Right lobe of liver (tissue), 6 donors: ENCODE measurements around the gene PPP1R27. TPM values are rescaled to one million over a fixed set of nuclear protein-coding genes. Genes with fewer than 3 reads are reported as not detected.
A peak's percentile ranks its signal among the peaks of the same experiment; 100 is the strongest.

Source experiments
- ATAC-seq, 4 donors: fragments of 200-7000 bp; cut with Tn5 transposase; one replicate each; pipeline ENCODE4 v1.9.1; 2020; ENCODE audit warnings: mild to moderate bottlenecking in 4 of 4, moderate library complexity in 4 of 4
- DNase-seq, 3 donors: peaks; one replicate each; pipeline ENCODE4 v3.0.0-alpha.2; 2020
- H3K27ac ChIP-seq, 3 donors: fragments of 200-600 bp; one replicate each; pipeline ENCODE4 v1.8.0; 2022
- H3K27me3 ChIP-seq, 2 donors: fragments of 200-600 bp; one replicate each; pipeline ENCODE4 v1.8.0; 2022
- H3K36me3 ChIP-seq, 4 donors: fragments of 200-600 bp; sonication (generic) in 1 of 4; one replicate each; pipeline versions ENCODE4 v1.5.1 to v1.8.0; 2017 to 2022; ENCODE audit warnings: control low read depth in 1 of 4
- H3K4me1 ChIP-seq, 4 donors: fragments of 200-600 bp; sonication (generic) in 1 of 4; one replicate each; pipeline versions ENCODE4 v1.5.1 to v1.8.0; 2017 to 2022; ENCODE audit warnings: control low read depth in 1 of 4
- H3K4me3 ChIP-seq, 3 donors: fragments of 200-600 bp; one replicate each; pipeline ENCODE4 v1.8.0; 2022
- H3K9me3 ChIP-seq, 4 donors: fragments of 200-600 bp; sonication (generic) in 1 of 4; one replicate each; pipeline versions ENCODE4 v1.5.1 to v1.8.0; 2017 to 2022; ENCODE audit warnings: control low read depth in 1 of 4
- CTCF ChIP-seq, 4 donors: fragments of 200-600 bp in 3 of 4; fragments of 450-650 bp in 1 of 4; IDR thresholded peaks; one replicate each; pipeline versions ENCODE4 v1.5.1 to v1.8.0; 2016 to 2022; ENCODE audit warnings: antibody characterized with exemption in 4 of 4, mild to moderate bottlenecking in 2 of 4
- POLR2A ChIP-seq: fragments of 450-650 bp; IDR thresholded peaks from one replicate; pipeline ENCODE4 v1.6.1; 2017; ENCODE audit warnings: antibody characterized with exemption, mild to moderate bottlenecking
- WGBS: methylation state at CpG from one replicate; pipeline ENCODE4 v1.1.6; 2018; ENCODE audit warnings: low coverage, low lambda C conversion rate; ENCODE audit not compliant: insufficient coverage; ENCODE audit errors: missing lambda C conversion rate; 5-methylcytosine and 5-hydroxymethylcytosine counted together
- intact Hi-C, 2 donors: fragments of 100-400 bp; cut with DNase I; formaldehyde crosslinking; loops; one replicate each; pipeline versions ENCODE4 v1.11.2 to v1.14.1; 2022
- total RNA-seq, 6 experiments: library from RNA; depleted of rRNA in 2 of 6; stranded (reverse); fragments of >200 nt in 2 of 6; fragmentation: NEBNext Ultra II Directional in 3 of 6; extraction: Animal tissue kit (Norgen Biotek cat#: 25700) in 3 of 6; gene quantifications; one replicate each; pipeline versions ENCODE4 v1.1.0 to v1.2.4, GENCODE V29; 2016 to 2023
- donor health status: DM: no; HTN: yes; CAD: no.
- donor health status: DM: no; HTN: no; CAD: no.
- donor health status: DM: no; HTN: no; CAD: no.
- donor health status: DM: no; HTN: yes; CAD: no.
- donor health status: DM: no; HTN: yes; CAD: no.

Gene PPP1R27
- total RNA-seq, 6 experiments from 2014 or later: 0.27 to 0.62 (median 0.40) TPM; not detected in 3

GRCh38 chr17:81869221-81870130, 34.6 kb upstream of the PPP1R27 start:
- peak; percentile 63 to 87 (median 85) for TF ChIP-seq CTCF (IDR thresholded peaks at IDR 0.05)
- peak; percentile 13 for TF ChIP-seq POLR2A
- Histone ChIP-seq H3K4me1 (peaks cover 0 to 59% (median 29%) of the 10 kb centered on the region in 4 donors), H3K36me3 (peaks cover 0 to 16% (median 8%) of the 10 kb centered on the region in 4 donors), H3K9me3 (no peaks in the 10 kb centered on the region), H3K4me3 (peak overlapping the region; percentile 86 to 99 (median 86)), H3K27me3 (no peaks in the 10 kb centered on the region), H3K27ac (peak overlapping the region; percentile 82 to 99 (median 93))
- 31% methylated on average over 6 of the region's 52 CpGs for WGBS
- peak in 2 of 4 donors; percentile 3 to 7 for ATAC-seq
- DNase-seq: peak; percentile 67 to 75 (median 70)
- intact Hi-C loops: no loop called here

GRCh38 chr17:81868674-81869220, 33.9 kb upstream of the PPP1R27 start:
- DNase-seq (peak; percentile 73 to 81 (median 76)), ATAC-seq (peak; percentile 1 to 15 (median 6))
- peaks cover 0 to 16% (median 8%) of the 10 kb centered on the region in 4 donors for H3K36me3 ChIP-seq
- intact Hi-C loops: no loop called here
- H3K4me3 ChIP-seq: no peak overlapping the region
- H3K27me3 ChIP-seq: no peaks in the 10 kb centered on the region
- peak overlapping the region; percentile 10 to 99 (median 93) for H3K27ac ChIP-seq
- no peaks in the 10 kb centered on the region for H3K9me3 ChIP-seq
- TF ChIP-seq POLR2A (peak; percentile 21), CTCF (IDR thresholded peaks at IDR 0.05) (no peak)
- 40% methylated on average over 1 of the region's 30 CpGs for WGBS
- H3K4me1 ChIP-seq: peaks cover 0 to 64% (median 32%) of the 10 kb centered on the region in 4 donors

- Histone ChIP-seq H3K27ac (peak overlapping the region; percentile 10 to 99 (median 17)), H3K9me3 (no peaks in the 10 kb centered on the region), H3K4me3 (no peak overlapping the region), H3K27me3 (no peaks in the 10 kb centered on the region), H3K4me1 (peaks cover 0 to 70% (median 34%) of the 10 kb centered on the region in 4 donors), H3K36me3 (peaks cover 0 to 16% (median 8%) of the 10 kb centered on the region in 4 donors)
- TF ChIP-seq POLR2A (peak; percentile 49), CTCF (IDR thresholded peaks at IDR 0.05) (no peak)
- WGBS: 18% methylated on average over 6 of the region's 28 CpGs
- intact Hi-C loops: no loop called here
- ATAC-seq: peak; percentile 0 to 6 (median 2)
- DNase-seq: peak; percentile 49 to 73 (median 68)
Observed at GRCh38 chr17:81867991-81868673, 33.3 kb upstream of the PPP1R27 start.

- peak overlapping the region; percentile 17 to 99 (median 40) for H3K27ac ChIP-seq
- H3K36me3 ChIP-seq: peaks cover 0 to 16% (median 8%) of the 10 kb centered on the region in 4 donors
- intact Hi-C loops: no loop called here
- peak; percentile 65 to 79 (median 75) for DNase-seq
- TF ChIP-seq POLR2A: no peak
- no peak for TF ChIP-seq CTCF (IDR thresholded peaks at IDR 0.05)
- H3K4me1 ChIP-seq: peaks cover 0 to 72% (median 35%) of the 10 kb centered on the region in 4 donors
- H3K4me3 ChIP-seq: no peak overlapping the region
- WGBS: 16% methylated on average over 6 of the region's 23 CpGs
- ATAC-seq: peak; percentile 3 to 18 (median 14)
- H3K9me3 ChIP-seq: no peaks in the 10 kb centered on the region
- H3K27me3 ChIP-seq: no peaks in the 10 kb centered on the region
Observed at GRCh38 chr17:81867170-81867990, 32.5 kb upstream of the PPP1R27 start.
